Esophagus squamous epithelium (tissue), 4 donors: ENCODE data around the gene DARS2.

Experiments
- CTCF ChIP-seq, 6 experiments: fragments of 450-650 bp in 4 of 6; fragments of 200-600 bp in 2 of 6; sonication (generic) in 2 of 6; IDR thresholded peaks; one replicate each; pipeline ENCODE4 v1.5.1; 2016 to 2019; ENCODE audit warnings: antibody characterized with exemption in 6 of 6, mild to moderate bottlenecking in 4 of 6, moderate library complexity in 4 of 6
- POLR2A ChIP-seq, 4 donors: fragments of 450-650 bp; IDR thresholded peaks; one replicate each; pipeline ENCODE4 v1.6.1; 2017; ENCODE audit warnings: antibody characterized with exemption in 4 of 4, mild to moderate bottlenecking in 4 of 4, moderate library complexity in 3 of 4

- TF ChIP-seq POLR2A (IDR thresholded peaks at IDR 0.05) (no peak), CTCF (IDR thresholded peaks at IDR 0.05) (no peak)
Observed at GRCh38 chr1:173870252-173871075, 46.0 kb downstream of the DARS2 start.
